Endothelial cell of umbilical vein (primary cell): ENCODE results near the gene BLTP3A. TPM values are rescaled to one million over a fixed set of nuclear protein-coding genes. Genes with fewer than 3 reads are reported as not detected.
"Not testable (repeated sequence)": the region's sequence is repeated elsewhere in the genome, so short reads cannot be mapped to it uniquely, and the experiment has no call there.

Experiments
- BruUV-seq: library from RNA; stranded (reverse); fragments of 400-500 nt; replicated peaks from 2 replicates; lab custom pipeline; 2021; lab: Mats Ljungman, UMichigan
- CTCF ChIA-PET: fragments of 300-600, 350-600 bp; sonication (Branson Sonifier 250); formaldehyde crosslinking; loops from one replicate; lab custom pipeline; 2021; ENCODE audit warnings: antibody characterized with exemption, inconsistent platforms; lab: Charles Lee
- POLR2A ChIA-PET: fragments of 300-600, 350-600 bp; sonication (Branson Sonifier 250); formaldehyde crosslinking; loops from one replicate; lab custom pipeline; 2021; ENCODE audit warnings: antibody characterized with exemption, inconsistent platforms; lab: Charles Lee
- DNase-seq: peaks from one replicate; pipeline ENCODE4 v3.0.0-alpha.2; 2011; ENCODE audit warnings: low read depth, low spot score
- FAIRE-seq: peaks from 2 replicates; lab custom pipeline; 2011; peaks lifted over from hg19 to GRCh38; lab: Jason Lieb, UNC
- H2AFZ ChIP-seq: 2 replicates; pipeline ENCODE4 v1.6.0; 2012; ENCODE audit warnings: low read depth, low read length, control low read depth, inconsistent platforms
- H3K27ac ChIP-seq: 2 replicates; pipeline ENCODE4 v1.5.1; 2011; ENCODE audit warnings: low read depth, mild to moderate bottlenecking, control low read depth, low read length, moderate library complexity; ENCODE audit not compliant: insufficient read depth
- H3K27me3 ChIP-seq, 2 experiments: 2 replicates each; pipeline versions ENCODE4 v1.6.0 to v1.6.1; 2011; ENCODE audit warnings: low read length in 2 of 2, mixed read lengths in 1 of 2; ENCODE audit not compliant: control insufficient read depth in 2 of 2, insufficient read depth in 2 of 2
- H3K36me3 ChIP-seq, 2 experiments: 2 replicates in 1 of 2; 3 replicates in 1 of 2; pipeline ENCODE4 v1.5.1; 2011; ENCODE audit warnings: low read length in 2 of 2, mild to moderate bottlenecking in 1 of 2, moderate library complexity in 1 of 2; ENCODE audit not compliant: control insufficient read depth in 2 of 2, insufficient read depth in 2 of 2; ENCODE audit errors: extremely low read depth in 1 of 2
- H3K4me1 ChIP-seq: 3 replicates; pipeline ENCODE4 v1.5.1; 2011; ENCODE audit warnings: mild to moderate bottlenecking, low read length; ENCODE audit not compliant: control insufficient read depth, insufficient read depth; ENCODE audit errors: extremely low read depth
- H3K4me2 ChIP-seq: 2 replicates; pipeline ENCODE4 v1.6.1; 2011; ENCODE audit warnings: low read length, control low read depth, mixed read lengths; ENCODE audit not compliant: insufficient read depth
- H3K4me3 ChIP-seq, 3 experiments: fragments of 200-600 bp in 1 of 3; sonication (generic), shearing (Covaris generic) in 1 of 3; replicated peaks in 1 of 3; 2 replicates each; pipeline ENCODE4 v1.5.1; 2011 to 2016; ENCODE audit warnings: control low read depth in 3 of 3, low read length in 3 of 3, mild to moderate bottlenecking in 2 of 3, inconsistent platforms in 1 of 3, low read depth in 1 of 3, moderate library complexity in 1 of 3; ENCODE audit not compliant: insufficient read depth in 1 of 3
- H3K79me2 ChIP-seq: 2 replicates; pipeline ENCODE4 v1.6.0; 2012; ENCODE audit warnings: low read length, inconsistent platforms; ENCODE audit not compliant: control insufficient read depth, insufficient read depth
- H3K9ac ChIP-seq: replicated peaks from 2 replicates; pipeline ENCODE3; 2011; ENCODE audit warnings: low read length, control low read depth; ENCODE audit not compliant: insufficient read depth; ENCODE audit errors: extremely low read depth
- H3K9me1 ChIP-seq: replicated peaks from 3 replicates; pipeline ENCODE4 v1.6.0; 2011; ENCODE audit warnings: mild to moderate bottlenecking, low read length; ENCODE audit not compliant: control insufficient read depth, insufficient read depth; ENCODE audit errors: extremely low read depth
- H3K9me3 ChIP-seq: replicated peaks from 2 replicates; pipeline ENCODE4 v1.5.1; 2012; ENCODE audit warnings: low read length, inconsistent platforms; ENCODE audit not compliant: control insufficient read depth, insufficient read depth
- H4K20me1 ChIP-seq: replicated peaks from 2 replicates; pipeline ENCODE3; 2011; ENCODE audit warnings: mild to moderate bottlenecking, low read length; ENCODE audit not compliant: control insufficient read depth, insufficient read depth; ENCODE audit errors: extremely low read depth
- CTCF ChIP-seq, 2 donors: IDR thresholded peaks; 1 replicate in 1 of 2; 2 replicates in 1 of 2; pipeline ENCODE4 v1.5.1; 2011; ENCODE audit warnings: low read length in 2 of 2, mild to moderate bottlenecking in 2 of 2, moderate library complexity in 2 of 2, control low read depth in 1 of 2, inconsistent platforms in 1 of 2, low read depth in 1 of 2; ENCODE audit not compliant: insufficient read depth in 1 of 2; ENCODE audit errors: extremely low read depth in 1 of 2
- EZH2 ChIP-seq: IDR thresholded peaks from 2 replicates; pipeline ENCODE4 v1.6.1; 2012; ENCODE audit warnings: borderline replicate concordance, low read depth, mild to moderate bottlenecking, moderate library complexity, low read length, inconsistent platforms; ENCODE audit not compliant: severe bottlenecking
- FOS ChIP-seq: IDR thresholded peaks from 2 replicates; pipeline ENCODE4 v1.6.1; 2011; ENCODE audit warnings: mild to moderate bottlenecking, low read length, moderate library complexity, borderline replicate concordance; ENCODE audit not compliant: insufficient read depth
- MAX ChIP-seq: IDR thresholded peaks from 2 replicates; pipeline ENCODE4 v1.6.1; 2011; ENCODE audit not compliant: insufficient read depth, insufficient read length
- MYC ChIP-seq: IDR thresholded peaks from one replicate; pipeline ENCODE4 v1.6.1; 2011; ENCODE audit warnings: mild to moderate bottlenecking, low read depth, low read length
- POLR2A ChIP-seq: IDR thresholded peaks from 2 replicates; pipeline ENCODE4 v1.6.1; 2012; ENCODE audit warnings: low read depth, mild to moderate bottlenecking, control low read depth, low read length
- POLR2AphosphoS5 ChIP-seq: IDR thresholded peaks from 2 replicates; pipeline ENCODE4 v1.6.1; 2012; ENCODE audit warnings: low read depth, mild to moderate bottlenecking, control low read depth, low read length, moderate library complexity; ENCODE audit not compliant: insufficient read depth
- dilution Hi-C: fragments of 300-500 bp; cut with MboI; formaldehyde crosslinking; loops from one replicate; pipeline ENCODE4 v1.15.0; 2019; ENCODE audit warnings: low sequenced_read_pairs; ENCODE audit not compliant: extremely low pct_ligation_motif_present
- intact Hi-C: fragments of 100-400 bp; cut with micrococcal nuclease; formaldehyde crosslinking; loops from one replicate; pipeline ENCODE4 v1.10.0; 2022
- polyA plus RNA-seq, 4 experiments: library from polyadenylated mRNA; depleted of rRNA in 3 of 4; stranded (reverse) in 3 of 4; unstranded in 1 of 4; fragments of >200 nt; gene quantifications; 2 replicates each; pipeline versions ENCODE4 v1.2.1 to v1.2.3, GENCODE V29; 2011 to 2012; ENCODE audit warnings: missing spikeins in 1 of 4
- total RNA-seq: library from RNA; stranded (reverse); gene quantifications from 2 replicates; pipeline ENCODE4 v1.2.3, GENCODE V29; 2021

The BLTP3A gene
- total and polyA plus RNA-seq, 2 donors (not counting 3 experiments of a cell fraction or from before 2014, with no cell fraction given), result 4.6 to 9.3 TPM

- BruUV-seq, result no TSS peak
- no peaks in the 10 kb centered on the region for H3K9me1 ChIP-seq
- no peaks in the 10 kb centered on the region for H3K9me3 ChIP-seq
- H3K4me3 ChIP-seq, result no peak overlapping the region
- dilution Hi-C loops (no loop called here), intact Hi-C loops (no loop called here)
- H3K27ac ChIP-seq, result no peak overlapping the region
- no peak overlapping the region for H3K9ac ChIP-seq
- H3K36me3 ChIP-seq, result no peaks in the 10 kb centered on the region
- DNase-seq (no peak), FAIRE-seq (no peak)
- ChIA-PET CTCF (interaction anchor here (0.9 kb wide), 1 partner anchor 12 kb away, joined by 4 read pairs; no protein-coding TSS in a partner anchor), POLR2A (interaction anchor here (0.6 kb wide), 2 partner anchors 69 to 1507 kb away, joined by 3 to 7 read pairs; no protein-coding TSS in a partner anchor)
- no peaks in the 10 kb centered on the region for H3K79me2 ChIP-seq
- H3K4me2 ChIP-seq, result no peak overlapping the region
- peaks cover 0 to 5% of the 10 kb centered on the region in 2 experiments for H3K27me3 ChIP-seq
- no peak for TF ChIP-seq FOS
- TF ChIP-seq EZH2, result no peak
- TF ChIP-seq MYC, result no peak
- TF ChIP-seq POLR2A, result no peak
- no peak for TF ChIP-seq CTCF (IDR thresholded peaks at IDR 0.05; ENCODE audit: extremely low read depth in 1 of 2, insufficient read depth in 1 of 2, low read depth in 1 of 2, low read length in 2 of 2)
- TF ChIP-seq POLR2AphosphoS5, result no peak
- TF ChIP-seq MAX, result no peak
- H4K20me1 ChIP-seq, result no peaks in the 10 kb centered on the region
- H2AFZ ChIP-seq, result no peak overlapping the region
- no peaks in the 10 kb centered on the region for H3K4me1 ChIP-seq
Measured at GRCh38 chr6:34743625-34744293, 48.1 kb upstream of the BLTP3A start.

- H2AFZ ChIP-seq, dilution Hi-C loops, FAIRE-seq, H3K4me1 ChIP-seq, POLR2A ChIA-PET, H3K9me3 ChIP-seq, intact Hi-C loops, H3K36me3 ChIP-seq, H3K79me2 ChIP-seq, H3K9me1 ChIP-seq, BruUV-seq, H3K9ac ChIP-seq, H4K20me1 ChIP-seq, H3K27me3 ChIP-seq, H3K4me3 ChIP-seq, H3K27ac ChIP-seq, H3K4me2 ChIP-seq, DNase-seq: not testable (repeated sequence)
- CTCF ChIA-PET, result interaction anchor here (0.9 kb wide), 1 partner anchor 13 kb away, joined by 4 read pairs; no protein-coding TSS in a partner anchor
Measured at GRCh38 chr6:34744294-34744647, 47.6 kb upstream of the BLTP3A start.
